Measurements from ENCODE around the gene CENPM.

CENPM gene

GRCh38 chr22:41900652-41901312, 46.2 kb downstream of the CENPM start:
- DNase-seq (ENCODE audit: low read depth, low spot score): no peak

GRCh38 chr22:41899992-41900651, 46.8 kb downstream of the CENPM start:
- DNase-seq (ENCODE audit: low read depth, low spot score): no peak

DNA sequence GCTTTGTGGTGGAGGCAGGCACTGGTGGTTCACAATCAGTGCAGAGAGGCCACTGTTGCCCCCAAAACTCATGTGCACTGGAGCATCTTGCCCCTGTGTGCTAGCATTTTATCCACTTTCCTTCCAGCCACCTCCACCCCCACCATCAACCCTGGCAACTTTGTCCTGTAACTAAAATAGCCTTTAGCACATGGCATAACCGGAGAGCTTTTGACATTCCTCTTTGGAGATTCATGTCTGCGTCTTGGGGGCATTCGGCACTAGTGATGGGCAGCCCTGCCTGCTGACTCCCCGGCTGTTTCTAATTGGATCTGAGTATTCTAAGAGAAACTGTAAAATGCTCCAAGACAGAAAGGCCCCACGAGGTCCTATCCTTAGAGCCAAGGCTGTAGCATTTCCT, 47.8 kb downstream of the CENPM start:
- DNase-seq (ENCODE audit: low read depth, low spot score): no peak

GRCh38 chr22:41898645-41899044, 48.3 kb downstream of the CENPM start:
- DNase-seq (ENCODE audit: low read depth, low spot score): no peak

DNA sequence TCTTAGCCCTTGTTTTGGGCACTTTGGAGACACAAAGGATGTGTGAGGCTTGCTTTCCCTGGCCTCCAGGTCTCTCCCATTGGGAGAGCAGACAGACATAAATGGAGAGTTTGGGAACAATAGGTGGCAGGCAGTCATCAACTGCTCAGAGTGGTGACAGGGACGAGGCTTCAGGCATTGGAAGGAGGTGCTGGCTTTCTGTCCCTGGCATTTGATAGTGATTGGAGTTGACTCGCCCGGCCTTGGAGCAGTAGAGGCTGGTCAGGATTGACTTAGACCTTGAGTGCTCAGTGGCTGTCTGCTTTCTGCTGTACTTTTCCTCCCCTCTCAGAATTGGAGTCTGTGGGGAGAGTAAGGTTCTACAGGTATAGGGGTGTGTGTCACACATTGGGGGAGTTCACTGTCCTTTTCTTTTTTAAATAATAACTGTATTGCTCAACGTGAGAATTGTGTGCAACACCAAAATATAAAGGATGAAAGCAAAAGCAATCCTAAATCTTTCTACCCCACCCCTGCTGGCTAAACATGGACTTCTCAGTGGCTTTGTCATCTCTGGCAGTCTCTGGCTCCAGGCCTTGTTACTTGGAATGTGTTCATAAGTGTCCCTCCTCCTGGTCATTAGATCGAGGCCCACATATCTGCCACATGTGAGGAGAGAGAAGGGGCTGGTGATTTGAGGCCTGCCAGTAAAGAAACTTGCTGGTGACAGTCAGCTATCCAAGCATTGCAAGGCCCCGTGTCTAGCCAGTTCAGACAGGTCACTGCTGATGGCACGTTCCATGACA, 53.2 kb downstream of the CENPM start:
- no peak for DNase-seq (ENCODE audit: low read depth, low spot score)

DNA sequence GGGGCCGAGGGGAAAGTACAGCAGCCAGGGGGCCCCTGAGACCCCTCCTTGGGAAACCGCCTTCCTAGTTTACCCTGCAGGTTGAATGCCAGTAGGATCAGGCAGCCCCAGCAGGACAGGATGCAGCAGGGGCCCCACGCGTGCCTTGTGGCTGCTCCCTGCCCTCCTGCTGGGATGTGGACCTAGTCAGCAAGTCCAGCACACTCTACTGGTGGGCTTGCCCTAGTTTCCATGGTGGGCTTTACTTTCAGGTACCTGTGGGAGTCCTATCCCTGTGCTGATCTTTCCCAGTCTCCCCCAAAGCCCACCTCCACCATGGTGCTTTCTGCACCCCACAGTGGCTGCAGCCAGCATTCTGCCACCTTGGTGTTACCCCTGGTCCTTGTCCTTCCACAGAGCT, 54.2 kb downstream of the CENPM start:
- no peak for DNase-seq (ENCODE audit: low read depth, low spot score)

- no peak for DNase-seq (ENCODE audit: low read depth, low spot score)
Measured at GRCh38 chr22:41891407-41891806, 55.5 kb downstream of the CENPM start.

Measured in activated CD4-positive, CD25-positive, alpha-beta regulatory T cell treated with anti-CD3 and anti-CD28 coated beads, Interleukin-2, amount 50 U/mL, for 16 hours (primary cell).